ENCODE data around the gene DIO3.

GRCh38 chr14:101581806-101582205, 20.5 kb downstream of the DIO3 start:
- TF ChIP-seq CTCF (conservative IDR thresholded peaks at IDR 0.05 in 1 of 2, IDR thresholded peaks at IDR 0.05 in 1 of 2; ENCODE audit: extremely low read depth in 1 of 2, insufficient read depth in 1 of 2, low read depth in 1 of 2, low read length in 2 of 2) (no peak), EZH2 (IDR thresholded peaks at IDR 0.05; ENCODE audit: borderline replicate concordance, low read length) (no peak)

Measured in mammary epithelial cell (primary cell).